Endothelial cell of umbilical vein (primary cell): ENCODE measurements around the gene PITPNM1.

Experiments
- EZH2 ChIP-seq: IDR thresholded peaks from 2 replicates; pipeline ENCODE4 v1.6.1; 2012; ENCODE audit warnings: borderline replicate concordance, low read depth, mild to moderate bottlenecking, moderate library complexity, low read length, inconsistent platforms; ENCODE audit not compliant: severe bottlenecking
- GATA2 ChIP-seq: IDR thresholded peaks from 2 replicates; pipeline ENCODE4 v1.7.0; 2011; ENCODE audit warnings: low read depth, mild to moderate bottlenecking, moderate library complexity, mixed read lengths, low read length; ENCODE audit not compliant: insufficient read length, insufficient read depth
- JUN ChIP-seq: IDR thresholded peaks from 2 replicates; pipeline ENCODE4 v1.6.1; 2011; ENCODE audit warnings: borderline replicate concordance, low read depth; ENCODE audit not compliant: insufficient read length, insufficient read depth
- MYC ChIP-seq: IDR thresholded peaks from one replicate; pipeline ENCODE4 v1.6.1; 2011; ENCODE audit warnings: mild to moderate bottlenecking, low read depth, low read length
- POLR2A ChIP-seq: IDR thresholded peaks from 2 replicates; pipeline ENCODE4 v1.6.1; 2012; ENCODE audit warnings: low read depth, mild to moderate bottlenecking, control low read depth, low read length
- POLR2AphosphoS5 ChIP-seq: IDR thresholded peaks from 2 replicates; pipeline ENCODE4 v1.6.1; 2012; ENCODE audit warnings: low read depth, mild to moderate bottlenecking, control low read depth, low read length, moderate library complexity; ENCODE audit not compliant: insufficient read depth
- TF ChIP-seq, protein P1 (sequence below), 2 donors: IDR thresholded peaks; 1 replicate in 1 of 2; 2 replicates in 1 of 2; pipeline ENCODE4 v1.5.1; 2011; ENCODE audit warnings: low read length in 2 of 2, mild to moderate bottlenecking in 2 of 2, moderate library complexity in 2 of 2, control low read depth in 1 of 2, inconsistent platforms in 1 of 2, low read depth in 1 of 2; ENCODE audit not compliant: insufficient read depth in 1 of 2; ENCODE audit errors: extremely low read depth in 1 of 2
- TF ChIP-seq, protein P2 (sequence below): IDR thresholded peaks from 2 replicates; pipeline ENCODE4 v1.6.1; 2011; ENCODE audit not compliant: insufficient read depth, insufficient read length

DNA sequence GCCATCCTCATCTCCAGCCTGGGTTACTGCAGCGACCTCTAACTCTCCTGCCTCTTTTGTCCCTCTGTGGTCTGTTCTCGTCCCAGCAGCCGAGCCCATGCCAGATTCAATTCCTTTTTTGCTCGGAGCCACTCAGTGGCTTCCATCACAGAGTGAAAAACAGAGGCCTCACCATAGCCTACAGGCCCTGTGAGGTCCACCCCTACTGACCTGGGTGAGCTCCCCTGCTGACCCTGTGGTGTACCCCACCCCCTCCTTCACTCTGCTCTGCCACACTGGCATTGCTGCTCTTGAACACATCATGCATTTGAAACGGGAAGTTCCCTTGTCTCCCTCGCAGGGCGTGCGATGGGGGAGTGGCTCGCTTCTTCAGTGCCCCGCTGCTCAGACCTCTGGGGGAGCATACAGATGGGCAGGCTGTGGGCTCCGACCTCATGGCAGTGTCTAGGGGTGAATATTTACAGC lies 20.3 kb downstream of the PITPNM1 start:
- TF ChIP-seq, protein P1, sequence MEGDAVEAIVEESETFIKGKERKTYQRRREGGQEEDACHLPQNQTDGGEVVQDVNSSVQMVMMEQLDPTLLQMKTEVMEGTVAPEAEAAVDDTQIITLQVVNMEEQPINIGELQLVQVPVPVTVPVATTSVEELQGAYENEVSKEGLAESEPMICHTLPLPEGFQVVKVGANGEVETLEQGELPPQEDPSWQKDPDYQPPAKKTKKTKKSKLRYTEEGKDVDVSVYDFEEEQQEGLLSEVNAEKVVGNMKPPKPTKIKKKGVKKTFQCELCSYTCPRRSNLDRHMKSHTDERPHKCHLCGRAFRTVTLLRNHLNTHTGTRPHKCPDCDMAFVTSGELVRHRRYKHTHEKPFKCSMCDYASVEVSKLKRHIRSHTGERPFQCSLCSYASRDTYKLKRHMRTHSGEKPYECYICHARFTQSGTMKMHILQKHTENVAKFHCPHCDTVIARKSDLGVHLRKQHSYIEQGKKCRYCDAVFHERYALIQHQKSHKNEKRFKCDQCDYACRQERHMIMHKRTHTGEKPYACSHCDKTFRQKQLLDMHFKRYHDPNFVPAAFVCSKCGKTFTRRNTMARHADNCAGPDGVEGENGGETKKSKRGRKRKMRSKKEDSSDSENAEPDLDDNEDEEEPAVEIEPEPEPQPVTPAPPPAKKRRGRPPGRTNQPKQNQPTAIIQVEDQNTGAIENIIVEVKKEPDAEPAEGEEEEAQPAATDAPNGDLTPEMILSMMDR (IDR thresholded peaks at IDR 0.05; ENCODE audit: extremely low read depth in 1 of 2, insufficient read depth in 1 of 2, low read depth in 1 of 2, low read length in 2 of 2), result no peak
- no peak for TF ChIP-seq POLR2A
- no peak for TF ChIP-seq EZH2
- TF ChIP-seq, protein P2, sequence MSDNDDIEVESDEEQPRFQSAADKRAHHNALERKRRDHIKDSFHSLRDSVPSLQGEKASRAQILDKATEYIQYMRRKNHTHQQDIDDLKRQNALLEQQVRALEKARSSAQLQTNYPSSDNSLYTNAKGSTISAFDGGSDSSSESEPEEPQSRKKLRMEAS, result no peak
- TF ChIP-seq POLR2AphosphoS5, result no peak
- TF ChIP-seq MYC, result no peak
- TF ChIP-seq JUN, result no peak
- TF ChIP-seq GATA2, result no peak
